Loucy (cell line): Measurements from ENCODE around the gene LRR1.

Experiments used
- EZH2phosphoT487 ChIP-seq: fragments of 200-600 bp; IDR thresholded peaks from 2 replicates; pipeline ENCODE4 v1.6.1; 2018; ENCODE audit warnings: antibody characterized with exemption, mild to moderate bottlenecking, moderate library complexity, borderline replicate concordance
- TF ChIP-seq, protein P1 (sequence below): fragments of 200-600 bp; sonication (generic); conservative IDR thresholded peaks from 2 replicates; pipeline ENCODE4 v1.5.1; 2014; ENCODE audit warnings: mild to moderate bottlenecking, antibody characterized with exemption, low read length

DNA sequence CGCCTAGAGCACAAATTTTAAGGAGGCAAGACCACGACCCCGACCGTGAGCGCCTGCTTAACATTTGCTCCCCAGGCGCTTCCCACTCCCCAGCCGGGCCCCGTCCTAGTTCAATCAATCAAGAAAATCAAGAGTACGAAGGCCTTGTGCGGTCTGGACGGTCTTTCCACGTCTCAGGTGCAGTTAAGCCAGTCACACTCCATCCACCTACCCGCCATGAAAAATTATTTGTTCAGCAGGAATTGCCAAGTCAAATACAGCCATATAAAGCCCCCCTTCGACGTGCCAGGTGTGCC, 603 bp upstream of the LRR1 start:
- TF ChIP-seq, protein P1, sequence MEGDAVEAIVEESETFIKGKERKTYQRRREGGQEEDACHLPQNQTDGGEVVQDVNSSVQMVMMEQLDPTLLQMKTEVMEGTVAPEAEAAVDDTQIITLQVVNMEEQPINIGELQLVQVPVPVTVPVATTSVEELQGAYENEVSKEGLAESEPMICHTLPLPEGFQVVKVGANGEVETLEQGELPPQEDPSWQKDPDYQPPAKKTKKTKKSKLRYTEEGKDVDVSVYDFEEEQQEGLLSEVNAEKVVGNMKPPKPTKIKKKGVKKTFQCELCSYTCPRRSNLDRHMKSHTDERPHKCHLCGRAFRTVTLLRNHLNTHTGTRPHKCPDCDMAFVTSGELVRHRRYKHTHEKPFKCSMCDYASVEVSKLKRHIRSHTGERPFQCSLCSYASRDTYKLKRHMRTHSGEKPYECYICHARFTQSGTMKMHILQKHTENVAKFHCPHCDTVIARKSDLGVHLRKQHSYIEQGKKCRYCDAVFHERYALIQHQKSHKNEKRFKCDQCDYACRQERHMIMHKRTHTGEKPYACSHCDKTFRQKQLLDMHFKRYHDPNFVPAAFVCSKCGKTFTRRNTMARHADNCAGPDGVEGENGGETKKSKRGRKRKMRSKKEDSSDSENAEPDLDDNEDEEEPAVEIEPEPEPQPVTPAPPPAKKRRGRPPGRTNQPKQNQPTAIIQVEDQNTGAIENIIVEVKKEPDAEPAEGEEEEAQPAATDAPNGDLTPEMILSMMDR: no peak
- TF ChIP-seq EZH2phosphoT487: no peak
